ENCODE results near the gene TAGLN2.
A peak's percentile ranks its signal among the peaks of the same experiment; 100 is the strongest.

TAGLN2 gene

DNA sequence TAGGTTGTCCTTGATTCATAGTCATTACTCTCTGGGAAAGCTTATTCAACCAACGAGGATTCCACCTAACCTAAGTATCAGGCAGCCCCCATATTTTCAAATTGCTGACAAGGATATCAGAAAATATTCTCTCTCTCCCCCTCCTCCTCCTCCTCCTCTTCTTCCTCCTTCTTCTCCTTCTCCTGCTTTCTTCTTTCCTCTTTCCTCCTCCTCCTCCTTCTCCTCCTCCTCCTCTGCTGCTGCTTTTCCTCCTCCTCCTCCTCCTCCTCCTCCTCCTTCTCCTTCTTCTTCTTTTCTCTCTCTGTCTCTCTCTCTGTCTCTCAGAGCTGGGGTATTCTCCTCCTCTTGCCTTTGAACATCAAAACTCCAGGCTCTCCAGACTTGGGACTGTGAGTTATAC, 22.6 kb upstream of the TAGLN2 start:
- DNase-seq, result no peak

DNA sequence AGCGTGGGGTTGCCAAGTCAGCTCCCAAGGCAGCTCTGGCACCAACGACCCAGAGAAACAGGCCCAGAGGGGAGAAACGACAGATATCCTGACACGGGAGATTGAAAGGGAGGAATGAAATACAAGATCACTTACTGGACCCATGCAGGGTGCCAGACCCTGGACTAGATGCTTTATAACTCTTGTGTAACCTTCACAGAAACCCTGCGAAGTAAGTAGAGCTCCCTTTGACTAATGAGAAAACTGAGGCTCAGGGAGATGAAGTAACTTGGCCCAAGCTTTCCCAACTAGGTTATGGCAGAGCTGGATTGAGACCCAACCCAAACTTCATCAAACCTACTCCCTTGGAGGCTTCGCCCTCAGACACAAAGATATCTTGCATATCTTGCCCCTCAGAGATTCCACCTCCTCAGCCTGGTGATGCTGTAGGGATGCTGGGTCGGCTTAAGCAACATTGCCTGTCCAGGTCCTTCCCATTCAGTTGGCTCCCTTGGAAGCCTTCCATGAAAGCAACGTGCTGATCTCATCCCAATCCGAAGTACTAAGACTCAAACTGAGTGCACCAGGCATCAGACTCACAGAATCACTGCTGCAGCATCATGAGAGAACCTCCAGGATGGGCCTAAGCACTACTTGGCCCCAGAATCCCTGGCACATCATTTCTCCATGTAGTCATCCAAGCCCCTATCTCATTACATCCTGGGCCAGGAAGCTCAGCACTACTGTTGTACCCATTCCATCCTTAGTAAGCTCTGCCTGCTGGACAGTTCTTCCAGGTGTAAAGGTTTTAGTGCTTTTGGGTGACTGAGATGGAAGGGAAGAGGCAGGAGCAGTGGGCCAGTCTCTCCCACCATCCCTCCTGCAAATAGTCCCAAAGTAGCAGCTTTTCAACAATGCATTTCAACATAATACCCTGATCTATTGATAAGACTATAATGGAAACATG, 21.2 kb upstream of the TAGLN2 start:
- DNase-seq, result no peak

DNA sequence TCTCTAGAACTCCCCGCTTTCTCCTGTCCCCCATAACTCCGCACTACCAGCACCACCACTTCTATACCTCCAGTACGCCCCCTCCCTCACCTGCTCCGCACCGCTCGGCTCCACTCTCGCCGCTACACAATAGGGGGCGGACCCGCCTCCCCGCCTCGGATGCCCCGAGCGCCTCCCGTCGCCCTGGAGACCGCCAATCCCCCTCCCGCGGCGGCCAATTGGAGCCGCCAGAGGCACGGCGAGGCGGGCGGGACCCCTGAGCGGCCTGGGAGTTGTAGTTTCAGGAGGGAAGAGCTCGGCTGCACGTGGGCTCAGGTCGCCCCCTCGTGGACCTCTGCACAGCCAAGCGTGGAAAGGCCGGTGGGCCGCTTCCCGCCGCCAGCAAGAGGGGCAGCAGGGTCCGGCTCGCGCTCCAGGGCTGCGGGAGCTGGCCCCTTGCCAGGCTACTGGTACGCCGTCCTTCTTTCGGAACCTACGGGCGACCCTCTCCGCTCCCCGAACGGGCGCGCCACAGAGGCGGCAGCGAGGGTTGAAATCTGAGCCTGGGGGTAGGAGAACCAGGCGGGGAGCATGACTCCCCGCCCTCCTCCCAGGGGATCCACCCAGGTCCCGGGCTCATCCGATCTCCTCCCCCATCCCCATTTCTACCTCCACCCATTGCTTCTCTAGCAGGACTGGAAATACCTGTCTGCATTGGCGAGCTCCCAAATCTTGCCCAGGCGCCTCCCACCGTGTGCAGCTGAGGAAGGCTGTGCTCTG, 20.4 kb upstream of the TAGLN2 start, which contains the start of gene IGSF9:
IGSF9 (minus strand) TSS at position 131 of the 759 bp plus-strand sequence. CDS start 2,159 bp downstream, outside the sequence.
- peak; percentile 81 for DNase-seq

DNA sequence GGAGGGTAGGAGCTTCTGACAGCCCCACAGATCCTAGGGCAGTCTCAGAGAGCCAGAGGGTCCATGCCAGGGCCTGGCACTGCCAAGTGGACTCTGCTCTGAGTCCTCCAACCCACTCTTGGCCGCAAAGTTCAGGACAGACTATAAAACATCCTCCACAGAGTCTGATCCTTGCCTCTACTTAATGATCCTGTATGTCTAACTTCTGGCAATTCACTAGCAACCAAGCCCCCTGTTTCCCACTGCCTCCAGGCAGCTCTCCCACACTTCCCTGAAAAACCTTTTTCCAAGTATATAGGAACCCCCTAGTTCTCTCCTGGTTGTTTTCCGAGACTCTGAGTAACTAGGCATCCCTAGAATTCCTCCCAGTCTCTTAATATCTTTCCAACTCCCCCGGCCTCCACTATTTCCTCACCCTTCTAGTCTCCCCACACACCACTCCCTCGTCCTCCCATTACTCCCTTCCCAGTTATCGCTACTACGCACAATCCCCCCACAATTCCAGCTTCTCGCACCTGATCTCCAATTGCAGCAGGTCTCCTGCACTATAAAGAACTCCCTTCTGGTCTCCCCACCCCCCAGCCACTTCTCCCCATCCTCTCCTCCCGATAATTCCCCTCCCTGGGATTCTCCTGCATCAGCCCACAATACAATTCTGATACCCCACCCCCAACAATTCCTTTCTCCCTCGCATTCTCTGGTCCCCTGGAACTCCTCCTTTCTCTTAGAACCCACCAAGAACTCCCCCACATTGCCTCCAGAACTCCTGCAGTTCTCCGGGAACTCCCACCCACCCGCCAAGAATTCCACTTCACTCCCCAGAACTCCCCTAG, 19.5 kb upstream of the TAGLN2 start:
- no peak for DNase-seq

DNA sequence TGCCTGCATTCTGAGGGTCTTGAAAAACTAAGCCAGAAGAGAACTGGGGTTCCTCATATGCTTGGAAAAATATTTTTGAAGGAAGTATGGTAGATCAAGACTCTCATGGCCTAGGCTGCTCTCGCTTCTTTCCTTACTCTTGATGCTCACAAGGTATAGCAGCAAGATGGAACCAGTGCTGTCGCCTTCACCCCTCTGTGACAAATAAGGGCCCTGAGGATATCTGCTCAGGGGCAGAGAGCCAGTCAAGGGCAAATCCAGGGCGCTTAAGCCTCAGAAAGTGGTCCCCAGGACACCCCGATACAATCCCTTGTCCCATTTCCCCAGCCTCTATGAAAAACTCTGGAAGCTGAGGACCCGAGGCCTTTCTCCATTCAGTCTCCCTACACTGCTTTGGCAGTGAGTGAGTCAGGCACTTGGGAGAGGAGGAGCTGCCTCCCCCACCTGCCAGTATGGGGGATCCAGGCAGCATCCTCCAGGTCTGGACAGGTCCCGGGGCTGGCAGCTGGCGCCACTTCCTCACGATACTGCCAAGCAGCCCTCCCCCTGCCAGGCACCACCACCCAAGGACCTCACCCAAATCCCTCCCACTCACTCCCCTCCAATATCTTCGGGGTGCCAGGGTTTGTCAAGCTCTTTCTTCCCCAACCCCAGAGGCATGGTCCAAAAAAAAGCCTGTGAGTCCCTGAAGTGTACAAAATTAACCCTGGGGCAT, 18.8 kb upstream of the TAGLN2 start:
- DNase-seq, result no peak

DNA sequence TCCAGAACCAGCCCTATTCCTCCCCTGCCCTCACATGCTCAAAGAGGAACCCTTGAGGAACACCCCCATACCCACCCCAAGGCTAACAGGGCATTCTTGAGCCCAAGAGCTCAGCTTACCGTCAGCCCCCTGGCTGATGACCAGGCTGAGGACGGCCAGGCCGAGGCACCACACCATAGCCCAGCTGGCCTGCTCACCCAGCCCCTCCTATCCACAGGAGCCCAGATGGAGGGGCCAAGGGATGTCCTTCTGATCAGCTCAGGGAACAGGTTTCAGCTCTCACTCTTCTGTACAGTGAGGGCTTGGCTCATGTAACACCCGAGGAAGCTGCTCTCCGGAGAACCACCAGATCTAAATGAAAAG, 18.0 kb upstream of the TAGLN2 start:
- DNase-seq, result no peak

DNA sequence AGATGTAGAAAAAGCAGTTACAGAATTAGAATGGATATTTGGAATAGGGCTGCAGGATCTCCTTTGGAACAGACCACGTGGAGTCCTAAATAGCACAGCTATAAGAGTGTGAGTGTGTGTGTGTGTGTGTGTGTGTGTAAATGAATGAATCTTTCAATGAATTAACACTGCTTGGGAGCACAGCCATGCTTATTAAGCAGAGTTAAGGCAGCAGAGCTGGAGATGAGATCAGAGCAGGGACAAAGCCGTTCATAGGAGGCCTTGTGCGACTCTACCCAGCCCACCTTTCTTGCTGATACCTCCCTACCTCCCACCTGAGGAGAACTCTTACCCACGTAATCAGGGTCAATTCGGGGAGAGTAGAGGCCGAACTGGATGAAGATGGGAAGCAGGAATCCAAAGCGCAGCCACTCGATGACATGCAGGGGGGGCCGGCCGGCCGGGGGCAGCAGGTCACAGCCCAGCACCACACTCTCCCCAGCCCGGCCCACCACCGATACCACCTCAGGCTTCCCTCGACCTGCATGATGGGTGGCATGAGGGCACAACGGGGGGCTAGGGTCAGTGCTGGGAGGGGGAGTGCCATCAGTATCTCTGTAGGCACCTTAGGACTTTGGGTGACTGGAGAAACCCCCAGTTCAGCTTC, 17.4 kb upstream of the TAGLN2 start:
- DNase-seq, result no peak

DNA sequence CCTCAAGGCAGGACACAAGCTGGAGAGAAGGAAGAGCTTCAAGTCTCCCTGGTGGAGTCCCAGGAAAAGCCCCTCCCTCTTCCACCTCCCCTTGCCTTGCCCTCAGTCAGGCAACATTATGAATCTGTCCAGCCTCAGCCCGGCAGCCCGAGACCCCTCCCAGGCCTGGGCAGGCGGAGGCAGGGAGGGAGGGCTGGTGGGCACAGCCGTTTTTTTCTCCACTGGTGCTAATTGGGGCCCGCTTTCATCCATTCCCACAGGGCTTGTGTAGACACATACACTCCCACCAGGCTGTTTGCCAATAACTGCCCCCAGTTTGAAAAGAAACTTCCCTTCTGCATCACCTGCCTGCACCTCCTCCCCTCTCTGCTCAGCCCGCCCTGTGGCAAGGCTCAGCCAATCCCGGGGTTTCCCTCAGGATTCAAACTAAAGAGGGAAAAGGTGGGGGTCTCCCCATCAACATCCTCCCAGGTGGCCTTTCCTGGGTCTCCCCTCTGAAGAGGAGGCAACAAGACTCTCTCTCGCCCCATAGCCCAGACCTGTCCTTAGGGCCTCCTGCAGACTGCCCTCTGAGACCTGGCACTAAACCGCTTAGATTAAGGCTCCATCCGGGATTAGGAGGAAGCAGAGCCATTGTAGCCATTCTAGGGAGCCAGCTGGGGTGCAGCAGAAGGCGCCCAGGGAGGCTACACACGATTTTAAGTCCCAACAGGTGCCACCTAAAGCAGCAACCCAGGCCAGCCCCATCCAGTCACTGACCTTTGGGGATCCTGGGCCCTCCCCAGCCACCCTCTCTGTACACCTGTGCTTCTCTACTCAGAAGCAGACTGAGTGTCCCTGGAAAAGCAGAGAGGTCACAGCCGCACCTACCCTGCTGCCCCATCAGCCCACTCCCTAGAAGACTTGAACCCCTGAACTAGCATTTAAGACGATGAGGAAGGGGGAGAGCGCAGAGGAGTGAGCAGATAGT, 16.6 kb upstream of the TAGLN2 start:
- DNase-seq, result peak; percentile 17

DNA sequence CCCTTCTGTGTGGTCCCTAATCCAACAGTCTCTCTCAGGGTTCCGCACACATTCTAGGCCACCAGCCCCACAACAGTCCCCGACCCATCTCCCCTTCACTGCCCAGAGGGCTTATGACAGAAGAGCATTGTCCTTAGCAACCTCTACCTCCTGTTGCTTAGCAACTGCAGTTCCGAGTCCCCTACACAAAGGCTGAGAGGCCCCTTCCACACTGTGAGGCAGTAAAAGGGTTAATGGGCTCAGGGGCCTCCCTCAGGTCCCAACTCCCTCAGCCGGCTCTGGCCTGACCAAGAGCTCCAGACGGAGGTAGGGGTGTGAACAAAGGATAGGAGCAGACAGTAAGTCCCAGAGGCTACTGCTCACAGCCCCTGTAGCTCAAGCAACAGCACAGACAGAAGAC, 15.8 kb upstream of the TAGLN2 start:
- DNase-seq, result peak; percentile 15

DNA sequence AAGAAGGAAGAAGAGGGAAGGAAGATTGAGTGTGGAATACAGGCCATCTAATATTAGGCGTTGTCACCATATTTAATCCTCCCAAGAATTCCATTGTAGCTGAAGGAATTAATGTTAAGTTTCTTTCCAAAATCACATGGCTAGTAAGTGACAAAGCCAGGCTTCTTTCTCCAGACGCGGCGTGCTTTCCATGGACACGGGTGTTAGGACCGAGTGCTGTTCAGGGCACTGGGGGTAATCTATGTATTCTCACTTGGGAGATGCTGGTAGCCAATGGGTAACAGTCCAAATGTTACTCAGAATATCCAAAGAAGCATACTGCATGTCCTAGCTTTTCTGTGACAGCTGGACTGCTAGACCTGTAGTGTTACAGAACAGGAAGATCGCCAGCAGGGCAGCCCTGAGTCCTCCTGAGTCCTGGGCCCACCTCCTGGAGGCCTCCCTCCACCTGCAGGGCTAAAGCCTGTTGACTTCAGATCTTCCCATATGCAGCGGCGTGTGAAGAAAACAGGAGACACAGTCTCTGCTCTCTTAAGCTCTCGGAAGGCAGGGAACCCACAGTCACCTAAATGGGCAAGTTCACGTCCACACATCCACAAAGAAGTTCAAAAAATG, 14.8 kb upstream of the TAGLN2 start:
- no peak for DNase-seq

DNA sequence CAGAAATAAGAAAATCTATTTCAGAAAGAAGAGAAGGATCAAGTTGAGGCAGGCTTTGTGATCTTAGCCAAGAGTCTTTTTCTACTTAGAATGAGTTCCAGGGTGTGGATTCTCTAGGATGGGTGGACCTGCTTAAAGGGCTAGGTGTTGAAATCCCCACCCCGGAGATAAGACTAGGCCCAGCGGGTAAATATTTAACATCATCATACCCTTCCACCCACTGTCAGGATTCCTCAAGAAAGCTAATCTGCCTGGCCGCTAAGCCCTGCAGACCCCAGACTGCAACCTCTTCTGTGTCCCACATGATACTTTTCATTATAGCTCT, 14.3 kb upstream of the TAGLN2 start:
- DNase-seq, result no peak

DNA sequence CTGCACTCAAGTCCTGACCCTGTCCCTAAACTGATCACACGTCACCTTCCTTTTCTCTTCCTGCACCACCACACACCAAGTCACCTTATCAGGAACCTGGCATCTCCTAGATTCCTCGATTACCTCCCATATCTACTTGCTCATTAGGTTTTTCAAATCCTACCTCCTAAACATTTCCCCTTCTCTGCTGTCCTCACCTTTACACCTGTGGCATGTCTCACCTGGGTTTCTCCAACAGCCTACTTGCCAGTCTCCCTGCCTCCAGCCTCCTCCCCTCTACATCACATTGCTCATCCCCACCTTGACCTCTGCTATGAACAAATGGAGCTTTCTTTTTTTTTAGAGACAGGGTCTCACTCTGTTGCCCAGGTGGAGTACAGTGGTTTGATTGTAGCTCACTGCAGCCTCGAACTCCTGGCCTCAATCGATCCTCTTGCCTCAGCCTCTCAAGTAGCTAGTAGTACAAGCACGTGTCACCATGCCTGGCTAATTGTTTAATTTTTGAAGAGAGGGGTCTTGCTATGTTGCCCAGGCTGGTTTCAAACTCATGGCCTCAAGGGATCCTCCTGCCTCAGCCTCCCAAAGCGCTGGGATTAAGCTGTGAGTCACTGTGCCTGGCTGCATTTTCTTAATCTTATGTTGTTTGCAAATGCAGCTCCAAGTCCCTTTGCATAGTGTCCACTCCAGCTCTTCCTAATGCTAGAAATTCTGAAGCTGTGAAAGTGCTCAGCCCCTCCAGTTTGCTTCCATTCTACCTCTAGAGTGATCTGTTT, 13.8 kb upstream of the TAGLN2 start:
- DNase-seq, result no peak

DNA sequence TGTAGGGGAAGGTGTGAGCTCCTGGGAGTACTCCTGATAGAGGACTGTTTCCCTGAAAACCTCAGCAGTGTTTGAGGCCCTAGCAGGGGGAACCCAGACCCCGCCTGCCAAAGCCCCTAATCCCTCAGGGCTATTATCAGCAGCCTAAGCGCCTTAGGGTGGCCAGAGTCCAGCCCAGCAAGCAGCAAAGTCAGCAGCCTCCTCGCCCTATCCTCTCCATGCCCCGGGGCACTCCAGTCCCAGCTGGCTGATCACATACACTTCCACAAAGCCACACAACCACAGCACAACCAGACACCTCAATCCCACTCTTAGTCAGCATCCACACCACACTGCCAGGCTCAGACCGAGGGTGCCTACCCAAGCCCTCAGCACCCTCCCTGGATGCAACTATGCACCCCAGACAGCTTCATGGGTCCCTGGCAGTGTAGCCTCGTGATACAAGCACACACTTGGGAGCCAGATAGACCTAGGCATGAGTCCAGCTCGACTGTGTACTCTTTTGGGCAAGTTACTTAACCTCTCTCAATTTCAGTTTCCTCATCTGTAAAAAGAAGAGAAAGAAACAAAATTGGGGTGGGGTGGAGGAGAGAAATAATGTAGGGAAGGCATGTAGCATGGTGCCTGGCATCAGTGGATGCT, 13.0 kb upstream of the TAGLN2 start:
- DNase-seq, result no peak

DNA sequence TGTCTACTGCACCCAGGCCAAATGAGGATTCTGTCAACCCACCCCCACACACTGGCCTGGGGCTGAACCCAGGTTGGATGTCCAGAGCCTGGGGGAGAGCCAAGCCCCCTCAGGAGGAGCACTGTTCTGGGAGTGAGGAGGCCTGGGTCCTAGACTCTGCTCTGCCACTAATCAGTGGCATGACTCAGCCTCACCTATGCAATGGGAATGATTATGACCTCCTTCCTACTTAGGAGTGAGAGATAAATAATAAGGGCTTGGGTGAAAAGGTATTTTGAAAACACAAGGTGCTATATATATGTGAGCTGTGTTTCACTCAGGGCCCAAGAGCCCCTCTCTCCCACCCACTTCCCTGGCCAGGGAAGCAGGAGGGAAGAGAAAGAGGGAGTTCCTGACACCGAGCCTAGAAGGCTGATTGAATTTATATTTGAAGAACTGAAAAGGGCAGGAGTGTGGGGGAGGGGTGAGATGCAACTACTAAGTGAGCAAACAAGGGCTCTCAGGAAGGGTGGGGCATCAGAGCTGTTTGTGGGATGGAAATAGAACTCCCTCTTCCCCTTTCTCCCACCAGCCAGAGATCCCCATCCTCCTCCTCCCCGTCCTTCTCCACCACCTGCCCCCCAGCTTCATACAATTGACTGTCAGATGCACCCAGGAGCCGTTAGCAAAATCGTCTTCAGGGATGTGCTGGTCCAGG, 11.9 kb upstream of the TAGLN2 start:
- DNase-seq, result peak; percentile 11

DNA sequence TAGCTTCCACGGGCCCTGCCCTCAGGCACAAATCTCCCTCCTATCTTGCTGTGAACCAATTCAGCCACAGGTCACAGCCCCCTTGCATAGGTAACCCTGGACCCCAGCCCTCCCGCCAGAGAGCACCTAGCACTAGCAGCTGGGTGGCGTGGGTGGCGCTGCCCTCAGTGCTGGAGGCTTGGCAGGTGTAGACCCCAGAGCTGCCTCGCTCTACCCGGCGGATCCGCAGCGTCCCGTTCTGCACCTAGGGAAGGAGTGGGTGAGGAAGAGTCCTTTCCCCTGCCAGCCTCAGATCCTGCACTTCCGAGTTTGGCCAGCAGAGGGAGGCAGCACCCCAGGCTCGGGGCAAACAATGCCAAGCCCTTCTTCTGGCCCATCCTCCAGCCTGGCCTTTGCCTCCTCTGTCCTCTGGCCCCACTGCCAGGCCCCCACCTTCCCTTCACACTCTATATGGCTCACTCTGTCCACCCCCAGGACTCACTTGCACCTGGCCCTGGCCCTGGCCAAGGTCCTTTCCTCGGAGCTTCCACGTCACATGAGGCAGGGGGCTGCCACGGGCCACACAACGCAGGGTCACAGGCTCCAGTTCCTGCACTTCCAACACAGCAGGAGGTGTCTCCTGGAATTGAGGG, 11.1 kb upstream of the TAGLN2 start:
- DNase-seq, result peak; percentile 44

DNA sequence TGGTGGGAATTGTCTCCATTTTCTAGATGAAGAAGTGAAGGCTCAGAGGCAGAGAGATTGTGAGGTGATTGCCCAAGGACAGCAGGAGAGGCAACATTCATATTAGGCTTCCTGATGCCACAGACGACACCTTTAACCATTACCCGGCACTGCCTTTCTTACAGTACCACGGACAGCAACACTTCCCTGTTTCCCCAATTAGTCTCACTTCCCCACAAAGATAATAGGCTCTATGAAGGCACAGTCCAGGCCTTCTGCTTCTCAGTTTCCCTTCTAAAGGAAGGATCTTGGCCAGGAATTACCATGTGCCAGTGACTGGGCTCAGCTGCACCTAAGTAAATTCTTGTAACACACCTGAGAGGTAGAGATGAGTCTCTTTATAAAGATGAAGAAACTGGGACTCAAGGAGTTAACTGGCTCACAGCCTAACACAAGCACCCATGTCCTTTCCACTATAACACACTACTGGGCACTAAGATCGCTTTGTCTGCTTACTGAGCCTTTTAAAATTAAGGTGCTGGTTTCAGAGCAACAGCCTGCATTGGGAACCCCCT, 10.5 kb upstream of the TAGLN2 start:
- DNase-seq, result no peak

DNA sequence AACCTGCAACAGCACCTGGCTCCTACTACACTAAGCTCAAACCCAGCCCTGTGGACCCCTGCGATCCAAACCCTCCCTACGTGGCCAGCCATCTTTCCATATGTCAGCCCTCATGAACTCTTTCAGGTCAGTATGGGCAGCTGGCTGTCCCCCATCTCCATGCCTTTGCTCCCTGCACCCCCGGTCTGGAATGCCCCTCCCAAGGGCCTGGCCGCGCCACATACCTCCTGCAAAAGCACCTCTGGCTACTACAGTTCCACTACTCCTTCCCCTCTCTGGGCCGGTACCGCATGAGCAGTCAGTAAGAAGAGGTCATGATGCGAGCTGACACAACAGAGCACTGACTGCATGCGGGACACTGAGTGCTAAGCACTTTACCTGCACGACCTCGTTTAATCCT, 10.0 kb upstream of the TAGLN2 start:
- DNase-seq, result no peak

All from NCI-H1417 treated with DMSO at 0.1 percent for 48 hours (cell line).